Measurements from ENCODE around the gene GPRIN3.

GPRIN3 gene

GRCh38 chr4:89290727-89291516, 16.7 kb downstream of the GPRIN3 start:
- DNase-seq (ENCODE audit: low spot score), result no peak

- no peak for DNase-seq (ENCODE audit: low spot score)
Observed at GRCh38 chr4:89289312-89289711, 18.3 kb downstream of the GPRIN3 start.

DNA sequence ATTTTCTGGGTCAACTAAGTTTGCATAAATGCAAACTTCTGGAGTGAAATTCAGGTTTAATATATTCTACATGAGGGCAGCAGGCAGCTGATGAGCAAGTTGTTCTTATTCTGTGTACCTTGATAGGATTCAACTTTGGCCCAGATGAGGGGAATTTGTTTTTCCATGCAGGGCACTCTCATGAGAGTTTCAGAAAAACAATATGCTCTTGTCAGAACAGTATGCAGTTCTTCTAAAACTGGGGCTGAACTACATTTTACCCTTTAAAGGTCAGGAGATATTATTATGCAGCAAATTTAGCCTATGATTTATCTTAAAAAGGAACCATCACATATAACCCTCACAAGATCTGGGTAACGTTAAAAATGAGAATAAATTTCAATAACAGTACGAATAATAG, 19.2 kb downstream of the GPRIN3 start:
- no peak for DNase-seq (ENCODE audit: low spot score)

- DNase-seq (ENCODE audit: low spot score), result no peak
Observed at GRCh38 chr4:89287945-89288344, 19.7 kb downstream of the GPRIN3 start.

DNA sequence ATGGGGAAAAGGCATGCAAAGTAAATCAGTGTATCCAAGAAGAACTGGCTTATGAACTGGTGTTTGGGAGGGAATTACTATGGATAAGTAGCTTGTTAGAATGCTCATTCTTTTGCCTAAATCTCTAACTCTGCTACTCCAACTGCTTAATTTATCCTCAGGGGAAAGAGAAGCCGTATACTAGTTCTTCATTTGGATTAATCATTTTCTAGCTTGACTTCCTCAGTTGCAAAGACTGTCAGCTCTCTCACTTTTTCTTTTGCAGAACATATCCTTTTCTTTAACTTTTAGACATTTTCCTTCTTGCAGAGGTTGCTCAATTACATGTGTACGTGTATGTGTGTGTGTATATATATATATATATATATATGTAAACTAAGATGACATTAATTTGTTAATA, 21.9 kb downstream of the GPRIN3 start:
- DNase-seq (ENCODE audit: low spot score), result no peak

DNA sequence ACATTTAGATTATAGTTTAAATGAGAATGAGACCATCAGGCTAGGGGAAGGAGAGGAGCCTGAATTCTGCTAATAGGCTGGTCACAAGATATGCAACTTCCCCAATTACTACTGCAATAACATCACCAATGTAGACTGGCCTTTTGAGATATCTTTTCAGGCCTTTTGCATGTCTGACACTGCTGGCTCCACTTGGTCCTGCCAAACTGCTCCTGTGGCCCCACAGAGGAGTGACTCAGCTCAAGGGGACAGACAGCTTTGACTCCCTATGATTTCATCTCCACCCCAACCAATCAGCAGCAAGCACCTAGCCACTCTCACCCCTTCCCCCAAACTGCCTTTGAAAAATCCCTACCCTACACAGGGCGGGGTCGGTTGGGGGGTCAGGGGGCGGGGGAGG, 22.8 kb downstream of the GPRIN3 start:
- DNase-seq (ENCODE audit: low spot score), result no peak

DNA sequence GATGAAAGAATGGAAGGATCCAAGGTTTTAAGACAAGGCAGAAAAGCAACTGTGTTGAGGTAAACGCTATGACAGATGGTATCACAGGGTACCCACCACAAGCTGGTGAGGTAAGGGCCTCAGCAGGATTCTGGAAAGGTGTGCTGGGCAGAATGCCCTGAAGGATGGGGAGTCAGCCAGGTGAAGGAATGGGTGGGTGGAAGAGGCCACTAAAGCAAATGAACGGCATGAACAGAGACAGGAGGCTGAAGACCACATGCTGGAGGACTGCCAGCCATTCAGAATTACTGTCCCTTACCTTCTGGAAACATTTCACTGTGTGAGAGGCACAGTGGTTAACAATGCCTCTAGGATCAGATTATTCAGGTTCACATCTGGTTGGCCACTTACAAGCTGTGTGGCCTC, 23.6 kb downstream of the GPRIN3 start:
- DNase-seq (ENCODE audit: low spot score), result no peak

- no peak for DNase-seq (ENCODE audit: low spot score)
Observed at GRCh38 chr4:89283226-89284009, 24.2 kb downstream of the GPRIN3 start.

DNA sequence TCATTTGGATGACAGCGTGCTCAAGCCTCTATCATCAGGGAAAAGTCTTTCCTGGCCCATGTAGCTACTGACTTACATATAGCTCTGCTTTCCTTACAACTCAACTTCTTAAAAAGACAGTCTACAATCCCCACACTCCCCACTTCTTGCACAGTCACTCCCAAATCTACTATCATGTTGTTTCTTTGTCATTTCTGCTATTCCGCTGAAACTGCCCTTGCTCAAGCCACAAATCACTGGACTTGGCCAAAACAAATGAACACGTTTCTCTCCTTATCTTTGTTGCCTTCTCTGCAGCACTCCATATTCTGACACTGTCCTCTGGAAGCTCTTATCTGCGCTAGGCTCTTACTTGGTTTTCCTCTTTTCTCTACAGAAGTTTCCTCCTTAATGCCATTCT, 28.2 kb downstream of the GPRIN3 start:
- DNase-seq (ENCODE audit: low spot score), result no peak

DNA sequence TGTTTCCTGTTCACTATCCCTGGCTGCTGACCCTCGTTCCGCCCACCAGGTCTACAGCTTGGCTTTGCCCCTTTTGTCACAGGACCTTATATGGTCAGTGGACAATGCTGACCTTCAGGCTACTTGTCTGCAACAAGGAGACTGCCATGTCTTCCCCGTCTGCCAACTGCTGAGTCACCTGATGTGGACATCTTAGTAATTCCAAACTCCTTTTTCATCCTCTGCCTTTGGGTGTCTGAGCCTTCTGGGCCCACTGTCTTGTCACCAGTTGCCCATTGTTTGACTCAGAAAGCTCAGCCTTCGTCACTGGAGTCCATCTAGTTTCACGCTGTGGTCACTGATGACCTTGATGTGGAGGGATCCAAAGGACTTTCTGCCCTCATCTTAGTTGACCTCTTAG, 30.2 kb downstream of the GPRIN3 start:
- DNase-seq (ENCODE audit: low spot score), result no peak

GRCh38 chr4:89276296-89276695, 31.3 kb downstream of the GPRIN3 start:
- no peak for DNase-seq (ENCODE audit: low spot score)

DNA sequence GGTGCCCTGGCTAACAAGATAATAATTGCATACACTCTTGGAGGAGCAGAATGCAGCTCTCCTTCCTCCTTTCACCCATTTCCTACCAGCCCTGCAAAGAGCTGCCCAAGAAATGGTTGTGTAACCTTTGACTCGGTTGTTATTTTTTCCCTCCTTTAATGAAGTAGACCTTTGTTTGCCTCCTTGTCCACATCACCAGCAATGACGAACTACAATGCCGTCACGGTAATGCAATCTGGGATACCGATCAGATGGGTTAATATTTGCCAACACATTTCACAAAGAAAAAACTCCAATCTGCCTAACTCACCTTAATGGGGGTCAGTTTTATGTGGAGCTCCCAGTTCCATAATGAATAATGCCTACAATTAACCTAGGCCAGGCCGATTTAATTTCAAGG, 32.0 kb downstream of the GPRIN3 start:
- DNase-seq (ENCODE audit: low spot score), result no peak

DNA sequence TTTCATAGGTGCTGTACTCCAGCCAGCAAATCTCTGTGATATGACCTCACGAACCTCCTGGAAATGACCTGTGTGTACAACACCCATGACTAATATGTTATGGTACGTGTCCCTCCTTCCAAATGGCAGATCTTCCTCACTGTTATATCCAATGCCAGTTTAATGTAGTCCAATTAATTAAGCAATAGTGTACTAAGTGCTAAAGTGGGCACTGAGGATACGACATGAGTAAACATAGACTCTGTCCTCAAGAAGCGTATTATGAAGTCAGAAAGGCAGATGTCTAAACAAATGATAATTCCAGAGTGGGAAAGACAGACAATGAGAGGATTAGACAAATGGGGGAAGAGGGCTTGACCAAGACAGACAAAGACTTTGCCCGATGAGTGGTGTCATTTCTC, 33.9 kb downstream of the GPRIN3 start:
- no peak for DNase-seq (ENCODE audit: low spot score)

GRCh38 chr4:89270792-89271191, 36.8 kb downstream of the GPRIN3 start:
- DNase-seq (ENCODE audit: low spot score), result no peak

GRCh38 chr4:89269121-89269666, 38.4 kb downstream of the GPRIN3 start:
- DNase-seq (ENCODE audit: low spot score), result no peak

DNA sequence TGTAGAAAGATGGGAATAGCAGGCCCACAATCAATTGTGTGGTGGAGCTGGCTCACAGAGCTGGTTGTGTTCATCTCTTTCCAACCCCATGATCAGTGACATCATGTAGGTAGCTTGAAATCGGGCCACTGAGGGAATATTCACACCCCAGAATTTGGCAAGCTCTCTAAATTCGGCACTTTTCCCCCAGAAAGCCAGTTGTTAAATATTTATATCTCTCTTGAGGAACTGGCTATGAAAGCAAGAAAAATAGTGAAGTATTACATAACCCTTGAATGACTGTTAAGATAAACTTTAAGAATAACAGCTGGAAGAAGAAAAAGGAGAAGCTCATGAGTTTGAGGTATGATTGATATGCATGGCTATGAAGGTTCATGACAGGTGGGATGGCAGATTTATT, 38.9 kb downstream of the GPRIN3 start:
- no peak for DNase-seq (ENCODE audit: low spot score)

DNA sequence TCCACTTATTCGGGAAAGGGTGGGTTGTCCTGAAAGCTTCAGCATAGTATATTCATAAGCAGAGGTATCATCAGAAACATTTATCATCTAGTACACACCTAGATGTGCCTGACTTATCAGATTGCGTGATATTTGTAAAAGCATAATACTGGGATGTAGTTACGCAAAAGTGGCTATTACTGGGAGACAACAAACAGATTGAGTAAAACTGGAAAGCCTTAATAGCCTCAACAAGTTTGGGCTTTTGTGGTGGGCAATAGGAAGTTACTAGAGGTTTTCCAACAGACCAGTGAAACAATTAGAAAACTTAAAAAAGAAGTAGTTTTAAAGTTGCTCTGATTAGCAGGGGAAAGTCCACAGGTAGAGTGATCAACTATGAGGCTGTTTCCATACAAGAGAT, 39.8 kb downstream of the GPRIN3 start:
- no peak for DNase-seq (ENCODE audit: low spot score)

GRCh38 chr4:89267392-89267791, 40.2 kb downstream of the GPRIN3 start:
- DNase-seq (ENCODE audit: low spot score), result no peak

- no peak for DNase-seq (ENCODE audit: low spot score)
Observed at GRCh38 chr4:89266128-89266527, 41.5 kb downstream of the GPRIN3 start.

DNA sequence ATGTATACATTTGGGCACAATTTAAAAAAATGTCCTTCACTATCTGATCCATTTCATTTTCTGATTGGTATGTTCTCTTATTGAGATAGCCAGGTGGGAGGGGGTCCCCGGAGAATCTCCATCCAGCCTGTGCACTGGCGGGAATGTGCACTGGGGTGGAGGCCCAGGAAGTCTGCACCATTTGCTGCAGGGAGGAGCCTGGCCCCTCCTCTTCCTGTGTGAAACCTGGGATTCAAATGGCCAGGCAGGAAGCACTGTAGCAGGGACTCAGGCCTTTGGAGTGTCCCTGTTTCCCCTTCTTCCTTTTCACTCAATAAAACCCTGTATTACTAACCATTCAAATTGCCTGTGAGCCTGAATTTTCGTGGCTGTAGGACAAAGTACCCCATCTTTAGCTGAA, 44.3 kb downstream of the GPRIN3 start:
- DNase-seq (ENCODE audit: low spot score), result no peak

DNA sequence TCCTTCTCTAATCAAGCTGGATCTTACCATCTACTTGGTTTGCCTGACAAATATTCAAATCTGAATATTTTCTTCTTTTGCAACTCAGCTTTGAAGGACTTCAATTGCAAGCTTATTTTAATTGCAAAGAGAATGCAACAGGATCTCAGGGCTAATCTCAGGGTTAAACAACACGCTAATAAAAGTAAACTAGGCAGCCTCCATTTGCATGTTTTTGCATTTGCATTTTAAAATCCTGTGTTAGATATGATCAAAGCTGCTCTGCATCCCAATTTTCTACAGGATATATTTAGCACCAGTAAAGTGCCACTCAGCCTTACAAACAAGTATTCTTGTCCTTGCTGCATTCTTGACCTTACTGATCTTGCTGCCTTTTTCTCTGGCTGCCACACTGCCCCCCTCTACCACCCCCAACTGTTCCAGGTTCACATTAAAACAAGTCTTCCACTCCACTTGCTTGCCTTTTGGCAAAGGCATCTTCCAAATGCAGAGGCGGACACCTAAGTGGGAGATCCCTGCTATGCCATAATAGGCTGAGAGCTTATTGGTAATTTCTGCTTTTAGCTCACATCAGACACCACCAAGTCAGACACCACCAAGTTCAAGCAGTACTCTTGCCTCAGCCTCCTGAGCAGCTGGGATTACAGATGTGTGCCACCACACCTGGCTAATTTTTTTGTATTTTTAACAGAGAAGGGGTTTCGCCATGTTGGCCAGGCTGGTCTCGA, 48.1 kb downstream of the GPRIN3 start:
- DNase-seq (ENCODE audit: low spot score), result no peak

GRCh38 chr4:89258506-89258905, 49.1 kb downstream of the GPRIN3 start:
- DNase-seq (ENCODE audit: low spot score), result no peak

- DNase-seq (ENCODE audit: low spot score), result no peak
Observed at GRCh38 chr4:89257376-89257775, 50.2 kb downstream of the GPRIN3 start.

Measured in HuH-7.5 (cell line).